ENCODE measurements around the gene CACNA1C.

GRCh38 chr12:2560356-2560755 lies 507.6 kb downstream of the CACNA1C start:
- TF ChIP-seq, protein P1, sequence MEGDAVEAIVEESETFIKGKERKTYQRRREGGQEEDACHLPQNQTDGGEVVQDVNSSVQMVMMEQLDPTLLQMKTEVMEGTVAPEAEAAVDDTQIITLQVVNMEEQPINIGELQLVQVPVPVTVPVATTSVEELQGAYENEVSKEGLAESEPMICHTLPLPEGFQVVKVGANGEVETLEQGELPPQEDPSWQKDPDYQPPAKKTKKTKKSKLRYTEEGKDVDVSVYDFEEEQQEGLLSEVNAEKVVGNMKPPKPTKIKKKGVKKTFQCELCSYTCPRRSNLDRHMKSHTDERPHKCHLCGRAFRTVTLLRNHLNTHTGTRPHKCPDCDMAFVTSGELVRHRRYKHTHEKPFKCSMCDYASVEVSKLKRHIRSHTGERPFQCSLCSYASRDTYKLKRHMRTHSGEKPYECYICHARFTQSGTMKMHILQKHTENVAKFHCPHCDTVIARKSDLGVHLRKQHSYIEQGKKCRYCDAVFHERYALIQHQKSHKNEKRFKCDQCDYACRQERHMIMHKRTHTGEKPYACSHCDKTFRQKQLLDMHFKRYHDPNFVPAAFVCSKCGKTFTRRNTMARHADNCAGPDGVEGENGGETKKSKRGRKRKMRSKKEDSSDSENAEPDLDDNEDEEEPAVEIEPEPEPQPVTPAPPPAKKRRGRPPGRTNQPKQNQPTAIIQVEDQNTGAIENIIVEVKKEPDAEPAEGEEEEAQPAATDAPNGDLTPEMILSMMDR (conservative IDR thresholded peaks at IDR 0.05), result no peak
- no peak for TF ChIP-seq EZH2 (IDR thresholded peaks at IDR 0.05; ENCODE audit: low read depth)

Measured in PC-9 (cell line).